ENCODE results near the gene PRDM16. TPM values are rescaled to one million over a fixed set of nuclear protein-coding genes. Genes with fewer than 3 reads are reported as not detected.

The PRDM16 gene
- total RNA-seq, 1 experiment from 2014 or later, result 0.04 TPM

GRCh38 chr1:3336641-3337630, 267.9 kb downstream of the PRDM16 start:
- no peak overlapping the region for H3K9ac ChIP-seq (ENCODE audit: low read length)
- H3K27ac ChIP-seq (ENCODE audit: low read length), result no peak overlapping the region
- no peaks in the 10 kb centered on the region for H3F3A ChIP-seq (ENCODE audit: low read length, unreplicated experiment)
- TF ChIP-seq EZH2phosphoT487 (IDR thresholded peaks at IDR 0.05; ENCODE audit: borderline replicate concordance, low read length) (no peak), EZH2 (IDR thresholded peaks at IDR 0.05; ENCODE audit: low read length, unreplicated experiment) (no peak), CTCF (conservative IDR thresholded peaks at IDR 0.05; ENCODE audit: low read depth, low read length) (no peak)
- POLR2A ChIA-PET (ENCODE audit: unreplicated experiment), result no interaction called here
- H3K4me2 ChIP-seq (ENCODE audit: low read length), result no peak overlapping the region
- H3K9me2 ChIP-seq (replicated peaks; ENCODE audit: low read length), result no peaks in the 10 kb centered on the region
- no TSS peak for BruUV-seq (replicated peaks)
- H3K4me3 ChIP-seq (ENCODE audit: low read length), result no peak overlapping the region
- peak; percentile 20; the same call in 1 of the 2 replicates for ATAC-seq
- 0 out of 2 replicates have a peak, but pooled peaks cover 4% of the 10 kb centered on the region for H3K9me3 ChIP-seq (ENCODE audit: low read length)
- peaks cover 82% of the 10 kb centered on the region for H3K27me3 ChIP-seq (ENCODE audit: low read length)
- H2AFZ ChIP-seq (ENCODE audit: low read length), result no peak overlapping the region
- intact Hi-C loops (cut with micrococcal nuclease), result no loop called here
- no peaks in the 10 kb centered on the region for H4K20me1 ChIP-seq (ENCODE audit: low read length)
- no peaks in the 10 kb centered on the region for H3K36me3 ChIP-seq (ENCODE audit: low read depth, low read length)
- H3K4me1 ChIP-seq (ENCODE audit: insufficient read depth, low read length), result no peaks in the 10 kb centered on the region
- DNase-seq, result peak; percentile 52
- H3K79me2 ChIP-seq (ENCODE audit: low read length), result no peaks in the 10 kb centered on the region
- CTCF ChIA-PET, result no interaction called here

GRCh38 chr1:3337798-3338724, 269.1 kb downstream of the PRDM16 start:
- no peak overlapping the region for H3K4me2 ChIP-seq (ENCODE audit: low read length)
- no peak overlapping the region for H3K27ac ChIP-seq (ENCODE audit: low read length)
- no peak for ATAC-seq
- 0 out of 2 replicates have a peak, but pooled peaks cover 4% of the 10 kb centered on the region for H3K9me3 ChIP-seq (ENCODE audit: low read length)
- H3K79me2 ChIP-seq (ENCODE audit: low read length), result no peaks in the 10 kb centered on the region
- H3K4me3 ChIP-seq (ENCODE audit: low read length), result no peak overlapping the region
- H2AFZ ChIP-seq (ENCODE audit: low read length), result no peak overlapping the region
- intact Hi-C loops (cut with micrococcal nuclease), result no loop called here
- no peaks in the 10 kb centered on the region for H3F3A ChIP-seq (ENCODE audit: low read length, unreplicated experiment)
- no peak for TF ChIP-seq CTCF (conservative IDR thresholded peaks at IDR 0.05; ENCODE audit: low read depth, low read length)
- TF ChIP-seq EZH2phosphoT487 (IDR thresholded peaks at IDR 0.05; ENCODE audit: borderline replicate concordance, low read length), result no peak
- no peak for TF ChIP-seq EZH2 (IDR thresholded peaks at IDR 0.05; ENCODE audit: low read length, unreplicated experiment)
- no peak for DNase-seq
- no peaks in the 10 kb centered on the region for H4K20me1 ChIP-seq (ENCODE audit: low read length)
- BruUV-seq (replicated peaks), result no TSS peak
- no peaks in the 10 kb centered on the region for H3K4me1 ChIP-seq (ENCODE audit: insufficient read depth, low read length)
- peaks cover 84% of the 10 kb centered on the region for H3K27me3 ChIP-seq (ENCODE audit: low read length)
- no peaks in the 10 kb centered on the region for H3K9me2 ChIP-seq (replicated peaks; ENCODE audit: low read length)
- ChIA-PET POLR2A (ENCODE audit: unreplicated experiment) (no interaction called here), CTCF (no interaction called here)
- H3K36me3 ChIP-seq (ENCODE audit: low read depth, low read length), result no peaks in the 10 kb centered on the region
- H3K9ac ChIP-seq (ENCODE audit: low read length), result no peak overlapping the region
